ENCODE results near the gene ERICH6. TPM values are rescaled to one million over a fixed set of nuclear protein-coding genes. Genes with fewer than 3 reads are reported as not detected.

Gene ERICH6
- total RNA-seq, 4 donors from 2014 or later: not detected

DNA sequence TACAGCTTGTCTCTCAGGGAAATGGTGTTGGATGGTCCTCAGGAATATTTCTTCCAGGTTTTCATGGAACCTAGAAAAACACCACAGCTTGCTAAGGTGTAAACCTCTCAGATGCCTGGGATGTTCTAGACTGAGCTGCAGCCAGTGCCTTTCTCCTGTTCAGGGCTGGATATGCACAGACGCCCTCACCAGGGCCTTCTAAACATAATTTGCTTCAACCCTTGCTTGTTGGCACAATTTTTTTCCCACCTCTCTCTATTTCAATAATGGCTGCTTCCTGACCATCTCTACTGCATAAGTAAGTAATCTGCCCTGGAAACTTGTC lies 31.0 kb upstream of the ERICH6 start:
- intact Hi-C loops (cut with DNase I; ENCODE audit: low total_unique reads): no loop called here
- no peak overlapping the region for H3K4me3 ChIP-seq (ENCODE audit: low read depth, poor library complexity, severe bottlenecking)
- DNase-seq (ENCODE audit: low spot score in 2 of 2): no peak
- no peak for TF ChIP-seq POLR2A (IDR thresholded peaks at IDR 0.05)
- TF ChIP-seq, protein P1, sequence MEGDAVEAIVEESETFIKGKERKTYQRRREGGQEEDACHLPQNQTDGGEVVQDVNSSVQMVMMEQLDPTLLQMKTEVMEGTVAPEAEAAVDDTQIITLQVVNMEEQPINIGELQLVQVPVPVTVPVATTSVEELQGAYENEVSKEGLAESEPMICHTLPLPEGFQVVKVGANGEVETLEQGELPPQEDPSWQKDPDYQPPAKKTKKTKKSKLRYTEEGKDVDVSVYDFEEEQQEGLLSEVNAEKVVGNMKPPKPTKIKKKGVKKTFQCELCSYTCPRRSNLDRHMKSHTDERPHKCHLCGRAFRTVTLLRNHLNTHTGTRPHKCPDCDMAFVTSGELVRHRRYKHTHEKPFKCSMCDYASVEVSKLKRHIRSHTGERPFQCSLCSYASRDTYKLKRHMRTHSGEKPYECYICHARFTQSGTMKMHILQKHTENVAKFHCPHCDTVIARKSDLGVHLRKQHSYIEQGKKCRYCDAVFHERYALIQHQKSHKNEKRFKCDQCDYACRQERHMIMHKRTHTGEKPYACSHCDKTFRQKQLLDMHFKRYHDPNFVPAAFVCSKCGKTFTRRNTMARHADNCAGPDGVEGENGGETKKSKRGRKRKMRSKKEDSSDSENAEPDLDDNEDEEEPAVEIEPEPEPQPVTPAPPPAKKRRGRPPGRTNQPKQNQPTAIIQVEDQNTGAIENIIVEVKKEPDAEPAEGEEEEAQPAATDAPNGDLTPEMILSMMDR (IDR thresholded peaks at IDR 0.05): no peak
- 60 to 62% methylated on average over 1 of the region's 1 CpG for WGBS, 2 donors

DNA sequence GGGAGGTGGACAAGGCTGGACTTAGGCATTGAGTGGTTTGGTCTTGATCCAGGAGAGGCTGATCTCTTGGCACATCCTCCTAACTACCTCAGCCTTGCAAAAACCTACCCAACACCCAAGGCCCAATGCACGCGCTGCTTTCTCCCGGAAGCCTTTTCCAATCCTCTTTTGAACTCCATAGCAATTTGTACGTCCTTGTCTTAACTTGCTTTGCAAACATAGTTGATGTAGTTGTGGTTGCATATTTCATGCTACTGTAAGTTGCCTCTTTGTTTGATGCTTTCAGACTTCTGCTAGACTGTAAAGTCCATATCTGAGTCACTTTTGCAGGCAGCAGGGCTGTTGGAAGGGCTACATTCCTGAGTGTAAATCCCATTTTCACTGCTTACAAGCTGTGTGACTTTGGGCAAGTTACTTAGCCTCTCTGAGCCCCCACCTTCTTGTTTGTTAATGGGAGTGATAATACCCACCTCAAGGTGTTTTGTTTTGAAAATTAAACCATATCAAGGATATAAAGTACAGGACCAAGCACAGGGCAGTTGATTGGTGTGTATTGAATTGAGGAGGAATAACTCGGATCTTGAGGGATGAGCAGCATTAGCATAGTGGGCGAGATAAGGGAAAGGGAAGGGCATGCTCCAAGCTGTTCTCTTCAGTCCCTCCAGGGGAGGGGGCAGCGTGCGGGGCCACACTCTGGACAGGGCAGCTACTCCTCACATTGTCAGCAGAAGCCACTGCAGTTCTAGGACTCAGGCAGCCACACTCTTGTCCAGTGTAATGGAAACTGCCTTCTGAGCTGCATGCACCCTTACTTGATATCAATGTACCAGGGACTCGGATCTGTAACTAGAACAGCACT lies 30.4 kb upstream of the ERICH6 start:
- H3K4me3 ChIP-seq (ENCODE audit: low read depth, poor library complexity, severe bottlenecking): no peak overlapping the region
- no peak for DNase-seq (ENCODE audit: low spot score in 2 of 2)
- TF ChIP-seq POLR2A (IDR thresholded peaks at IDR 0.05): no peak
- TF ChIP-seq, protein P1 (IDR thresholded peaks at IDR 0.05): no peak
- intact Hi-C loops (cut with DNase I; ENCODE audit: low total_unique reads): no loop called here
- 76 to 88% methylated on average over 9 of the region's 9 CpGs for WGBS, 2 donors

DNA sequence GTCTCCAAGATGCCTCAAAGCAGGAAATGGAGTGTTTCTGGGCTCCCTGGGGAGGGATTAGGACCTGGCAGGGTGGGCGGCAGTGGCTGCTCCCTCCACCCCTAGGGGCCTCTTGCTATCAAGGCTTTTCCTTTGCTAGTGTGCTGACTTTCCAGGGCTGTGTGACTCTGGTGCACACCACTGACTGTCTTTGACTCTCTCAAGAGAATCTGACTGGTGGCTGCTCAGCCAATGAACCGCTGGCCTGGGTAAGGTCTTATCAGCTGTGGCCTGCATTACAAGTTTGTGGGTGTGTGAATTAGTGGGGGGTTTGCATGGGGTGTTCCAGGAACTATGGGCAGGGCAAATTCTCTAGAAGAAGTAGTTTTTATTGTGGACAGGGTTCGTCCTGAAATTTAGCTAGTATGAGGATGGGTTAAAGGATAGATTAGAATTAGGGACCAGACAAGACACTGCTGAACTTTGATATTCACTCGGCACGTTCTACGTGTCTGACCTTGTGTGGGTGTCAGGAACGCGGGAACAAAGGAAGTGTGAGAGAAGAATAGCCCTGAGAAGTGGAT lies 29.7 kb upstream of the ERICH6 start:
- intact Hi-C loops (cut with DNase I; ENCODE audit: low total_unique reads): no loop called here

DNA sequence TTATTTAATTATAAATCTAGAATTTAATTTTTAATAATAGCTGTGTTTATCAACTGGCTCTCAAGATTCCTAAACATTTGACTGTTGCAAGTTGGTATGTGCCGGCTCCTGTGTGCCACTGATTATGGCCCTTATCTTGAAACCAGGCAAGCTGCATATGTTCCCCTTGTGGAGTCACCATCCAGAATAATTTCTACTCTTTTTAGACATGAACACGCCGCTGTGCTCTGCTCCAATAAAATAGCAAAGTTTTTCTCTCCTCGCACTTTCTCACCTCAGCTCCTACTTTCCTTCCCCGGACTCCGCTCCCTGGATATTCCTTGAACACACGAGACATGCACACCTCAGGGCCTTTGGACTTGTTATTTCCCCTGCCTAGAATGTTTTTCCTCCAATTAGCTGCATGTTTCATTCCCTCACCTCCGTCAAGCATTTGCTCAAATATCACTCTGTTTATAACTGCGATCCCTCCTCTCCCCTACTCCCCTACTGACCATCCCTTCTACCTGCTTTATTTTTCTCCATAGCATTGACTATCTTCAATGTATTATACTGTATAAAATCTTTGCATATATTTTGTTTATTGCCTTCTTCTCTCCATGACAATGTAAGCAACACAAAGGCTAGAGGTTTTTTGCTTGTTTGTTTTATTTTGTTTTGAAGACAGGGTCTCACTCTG lies 26.1 kb upstream of the ERICH6 start:
- WGBS, 2 donors: 96% methylated on average over 9 of the region's 9 CpGs
- DNase-seq (ENCODE audit: low spot score in 2 of 2): no peak
- intact Hi-C loops (cut with DNase I; ENCODE audit: low total_unique reads): no loop called here

More for the DNA sequence above, 29.7 kb upstream of the ERICH6 start:
- no peak for DNase-seq (ENCODE audit: low spot score in 2 of 2)
- H3K4me3 ChIP-seq (ENCODE audit: low read depth, poor library complexity, severe bottlenecking): no peak overlapping the region
- TF ChIP-seq POLR2A (IDR thresholded peaks at IDR 0.05): no peak
- TF ChIP-seq, protein P1 (IDR thresholded peaks at IDR 0.05): no peak
- WGBS, 2 donors: 73 to 77% methylated on average over 8 of the region's 8 CpGs

DNA sequence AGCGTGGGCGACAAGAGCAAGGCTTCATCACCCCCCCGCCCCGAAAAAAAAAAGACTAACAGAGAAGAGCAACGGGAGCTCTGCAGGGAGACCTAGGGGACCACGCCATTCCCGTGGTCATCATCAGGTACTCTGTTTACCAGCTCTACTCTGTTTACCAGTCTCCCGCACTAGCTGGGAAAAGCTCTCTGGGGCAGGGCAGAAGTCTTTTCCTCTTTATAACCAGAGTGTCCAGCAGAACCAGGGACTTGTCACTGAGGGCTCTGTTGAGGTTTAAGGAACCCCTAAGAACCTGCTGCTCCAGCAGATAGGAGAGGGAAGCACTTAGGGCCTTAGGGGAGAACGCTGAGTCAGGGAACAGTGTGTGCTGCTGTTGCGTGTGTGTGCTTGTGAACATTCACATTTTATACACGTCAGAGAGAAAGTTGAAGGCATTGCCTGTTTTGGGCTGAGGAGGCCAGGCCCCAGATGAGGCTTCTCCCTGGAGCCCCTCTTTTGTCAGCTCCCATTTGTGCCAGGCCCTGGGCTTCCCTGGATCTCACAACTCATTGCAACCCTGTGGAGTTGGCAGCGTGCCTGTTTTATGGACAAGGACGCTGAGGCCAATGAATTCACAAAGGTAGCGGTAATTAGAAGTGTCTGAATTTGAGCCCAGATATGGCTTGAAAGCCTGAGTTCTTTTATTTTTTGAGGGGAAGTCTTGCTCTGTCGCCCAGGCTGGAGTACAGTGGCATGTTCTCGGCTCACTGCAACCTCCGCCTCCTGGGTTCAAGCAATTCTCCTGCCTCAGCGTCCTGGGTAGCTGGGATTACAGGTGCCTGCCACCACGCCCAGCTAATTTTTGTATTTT lies 24.2 kb upstream of the ERICH6 start:
- DNase-seq (ENCODE audit: low spot score in 2 of 2): peak in 1 of 2 donors; percentile 66
- TF ChIP-seq, protein P1 (IDR thresholded peaks at IDR 0.05): no peak
- no peak for TF ChIP-seq POLR2A (IDR thresholded peaks at IDR 0.05)
- no peak overlapping the region for H3K4me3 ChIP-seq (ENCODE audit: low read depth, poor library complexity, severe bottlenecking)
- 79% methylated on average over 19 of the region's 19 CpGs for WGBS, 2 donors
- intact Hi-C loops (cut with DNase I; ENCODE audit: low total_unique reads): no loop called here

More for the DNA sequence above, 26.1 kb upstream of the ERICH6 start:
- no peak overlapping the region for H3K4me3 ChIP-seq (ENCODE audit: low read depth, poor library complexity, severe bottlenecking)
- TF ChIP-seq POLR2A (IDR thresholded peaks at IDR 0.05): no peak
- TF ChIP-seq, protein P1 (IDR thresholded peaks at IDR 0.05): no peak
